GM18520 (cell line): Measurements from ENCODE around the gene FRMD4B.

Experiments
- ATAC-seq: cut with Tn5 transposase; IDR thresholded peaks from one replicate; pipeline ENCODE4 v1.9.1; 2021; ENCODE audit not compliant: unreplicated experiment

FRMD4B gene

DNA sequence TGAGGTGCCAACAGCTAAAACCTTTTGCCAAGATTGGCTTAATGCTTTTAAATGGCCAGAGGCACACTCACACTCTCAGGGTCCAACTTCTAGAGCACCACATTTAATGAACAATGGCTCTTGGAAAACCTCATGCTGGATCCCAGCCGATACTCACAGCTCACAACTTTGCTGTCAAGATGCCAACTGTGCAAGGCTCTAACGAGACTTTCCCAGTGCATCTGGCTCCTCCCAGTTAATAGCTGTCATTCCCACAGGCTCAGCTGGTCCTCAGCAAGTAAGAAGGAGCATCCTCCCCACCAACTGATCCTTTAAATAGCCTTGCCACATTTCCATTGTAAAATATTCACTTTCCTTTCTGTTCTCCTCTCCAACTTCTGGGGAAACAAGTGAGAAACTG, 20.3 kb upstream of the FRMD4B start:
- no peak for ATAC-seq

GRCh38 chr3:69405067-69405466, 19.2 kb upstream of the FRMD4B start:
- ATAC-seq: no peak

DNA sequence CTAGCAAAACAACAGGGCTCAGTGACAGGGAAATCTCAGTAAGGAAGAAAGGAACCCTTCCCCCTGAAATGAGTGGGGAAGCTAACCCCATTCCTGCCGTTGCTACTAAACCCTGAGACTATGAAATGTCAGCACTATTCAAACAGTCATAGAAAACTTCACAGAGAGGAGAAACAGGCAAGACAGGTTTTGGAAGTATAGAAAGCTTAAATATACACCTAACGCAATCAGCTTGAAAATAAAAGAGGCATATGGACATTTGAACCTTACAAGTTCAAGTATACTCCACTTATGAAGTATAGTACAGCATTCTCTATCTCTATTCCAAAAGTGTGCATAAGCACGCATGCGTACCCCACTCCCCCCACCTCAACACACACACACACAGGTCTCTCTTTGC, 17.6 kb upstream of the FRMD4B start:
- ATAC-seq: no peak

GRCh38 chr3:69400683-69401082, 14.8 kb upstream of the FRMD4B start:
- no peak for ATAC-seq

GRCh38 chr3:69392850-69393249, 7.0 kb upstream of the FRMD4B start:
- ATAC-seq: no peak

DNA sequence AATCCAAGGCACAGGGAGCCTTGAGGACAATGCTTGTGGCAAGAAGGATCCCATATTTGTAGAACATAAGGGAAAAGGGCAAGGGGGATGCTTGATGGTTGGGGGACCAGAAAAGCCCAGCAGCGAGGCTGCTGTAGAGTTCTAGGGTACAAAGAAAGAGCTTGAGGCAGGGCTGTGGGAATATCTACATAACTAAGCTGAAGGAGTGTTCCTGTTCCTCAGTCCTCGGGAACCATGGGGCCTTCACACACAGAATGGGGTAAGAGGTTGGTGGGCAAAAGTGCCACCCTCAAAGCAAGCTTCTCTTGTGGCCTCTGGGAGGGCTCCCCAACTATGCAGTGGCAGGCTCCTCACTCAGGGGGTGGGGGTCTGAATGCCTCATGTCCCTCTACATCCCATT, 6.5 kb upstream of the FRMD4B start:
- no peak for ATAC-seq

DNA sequence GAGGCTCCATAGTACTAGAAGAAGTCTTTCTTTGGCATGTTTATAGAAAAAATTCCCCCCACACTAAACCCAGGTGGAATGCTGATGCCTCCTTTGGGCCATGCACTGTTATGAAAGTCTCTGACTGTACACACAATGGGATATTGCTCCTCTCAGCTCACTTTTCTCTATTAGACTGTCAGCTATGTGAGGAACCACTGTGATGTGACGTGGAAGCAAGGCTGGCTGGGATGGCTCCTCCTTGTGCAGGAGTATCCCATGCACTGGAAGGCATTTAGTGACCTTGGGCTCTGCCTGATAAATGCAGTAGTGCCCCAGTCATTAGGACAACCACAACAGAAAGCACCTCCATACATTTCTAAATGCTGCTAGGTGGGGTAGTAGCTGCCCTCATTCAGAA, 5.7 kb upstream of the FRMD4B start:
- ATAC-seq: no peak

- no peak for ATAC-seq
These were observed 4.9 kb upstream of the FRMD4B start for GRCh38 chr3:69390771-69391170.

- no peak for ATAC-seq
These were observed 3.8 kb upstream of the FRMD4B start for GRCh38 chr3:69389520-69390248.

GRCh38 chr3:69388241-69388640, 2.4 kb upstream of the FRMD4B start:
- ATAC-seq: no peak

- no peak for ATAC-seq
These were observed 883 bp upstream of the FRMD4B start for GRCh38 chr3:69386556-69387385.

GRCh38 chr3:69385123-69385722, 665 bp downstream of the FRMD4B start:
- ATAC-seq: no peak

DNA sequence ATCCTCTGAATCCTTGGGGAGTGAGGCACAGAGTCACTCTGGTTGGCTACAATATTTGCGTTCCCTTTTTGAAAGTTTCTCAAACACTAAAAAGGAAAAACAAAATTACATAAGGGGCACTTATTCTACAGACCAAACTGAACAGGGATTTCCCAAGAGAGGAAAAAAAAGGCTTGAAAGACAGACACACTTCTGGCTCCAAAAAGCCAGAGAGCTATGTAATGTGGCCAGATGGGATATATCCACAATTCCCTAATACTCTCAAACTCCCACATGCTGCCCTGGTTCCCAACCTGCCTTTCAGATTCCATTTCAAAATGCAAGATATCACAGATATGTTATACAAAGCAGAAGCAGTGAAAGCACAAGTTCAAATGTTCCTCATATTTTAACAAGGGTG, 1.6 kb downstream of the FRMD4B start:
- ATAC-seq: no peak

DNA sequence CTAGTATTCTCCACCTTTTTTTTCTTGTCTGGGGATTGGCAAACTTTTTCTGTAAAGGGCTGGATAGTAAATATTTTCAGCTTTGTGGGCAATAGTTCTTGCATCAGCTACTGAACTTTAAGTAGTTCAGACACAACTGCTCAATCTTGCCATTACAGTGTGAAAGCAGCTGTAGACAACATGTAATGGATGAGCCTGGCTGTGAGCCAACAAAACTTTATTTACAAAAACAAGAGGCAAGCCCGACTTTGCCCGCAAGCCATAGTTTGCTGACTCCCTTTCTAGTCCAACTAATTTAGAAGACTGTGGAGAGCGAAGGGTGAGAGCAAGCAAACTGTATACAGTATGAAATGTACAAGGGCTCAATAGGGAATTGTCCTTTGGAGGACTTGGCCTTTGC, 6.2 kb downstream of the FRMD4B start:
- no peak for ATAC-seq

GRCh38 chr3:69378112-69378802, 7.6 kb downstream of the FRMD4B start:
- ATAC-seq: no peak

DNA sequence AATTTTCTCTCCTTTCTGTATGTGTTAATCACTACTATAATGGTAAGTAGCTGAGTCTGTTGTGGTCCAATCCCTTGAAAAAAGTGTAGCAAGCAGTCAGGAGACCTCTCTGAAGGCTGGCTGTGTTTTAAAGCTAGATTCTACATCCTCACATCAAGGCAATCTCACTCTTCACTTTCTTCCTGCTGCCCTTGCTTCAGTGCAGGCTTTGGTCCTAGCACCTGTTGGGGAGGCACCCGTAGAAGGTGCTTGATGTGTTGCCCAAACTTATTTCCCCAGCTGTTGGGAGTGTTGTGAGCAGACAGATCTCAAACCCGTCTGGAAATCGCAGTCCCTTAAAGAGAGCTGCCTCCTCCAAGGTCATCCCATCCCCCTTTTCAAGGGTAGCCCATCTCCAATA, 8.6 kb downstream of the FRMD4B start:
- no peak for ATAC-seq

DNA sequence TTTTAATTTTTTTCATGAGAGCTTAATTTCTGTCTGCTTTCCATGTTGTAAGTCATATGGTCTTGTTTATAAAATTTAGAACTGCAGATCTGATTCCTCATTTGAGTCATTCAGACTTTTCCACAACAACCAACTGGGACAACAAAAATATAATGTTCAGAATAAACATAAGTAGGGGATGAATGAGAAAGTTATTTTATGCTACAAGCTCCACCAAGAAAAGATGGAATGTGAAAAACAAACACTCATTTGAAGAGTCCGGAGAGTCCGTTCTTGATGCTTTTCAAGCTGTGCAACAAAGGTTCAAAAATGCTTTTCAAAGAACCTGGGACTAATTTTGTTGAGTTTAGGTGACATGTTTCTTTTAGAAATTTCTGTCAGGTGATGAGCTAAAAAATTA, 9.2 kb downstream of the FRMD4B start:
- no peak for ATAC-seq

DNA sequence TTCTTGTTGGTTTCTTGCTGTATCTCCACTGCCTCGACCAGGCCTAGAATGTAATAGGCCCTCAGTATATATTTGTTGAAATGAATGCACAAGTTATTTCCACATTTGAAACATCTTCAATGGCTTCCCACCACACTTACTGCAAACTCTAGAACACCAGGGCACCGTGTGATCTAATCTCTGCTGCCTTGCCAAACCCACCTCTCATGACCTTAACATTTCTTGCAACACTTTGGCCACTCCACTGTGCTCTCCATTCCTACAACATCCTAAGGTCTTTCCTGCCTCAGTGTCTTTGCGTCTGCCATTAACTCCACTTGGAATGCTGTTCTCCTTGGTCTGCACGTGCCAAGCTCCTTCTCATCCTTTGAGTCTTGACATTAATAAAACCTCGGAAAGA, 14.1 kb downstream of the FRMD4B start:
- ATAC-seq: no peak

- no peak for ATAC-seq
These were observed 15.0 kb downstream of the FRMD4B start for GRCh38 chr3:69370901-69371301.

DNA sequence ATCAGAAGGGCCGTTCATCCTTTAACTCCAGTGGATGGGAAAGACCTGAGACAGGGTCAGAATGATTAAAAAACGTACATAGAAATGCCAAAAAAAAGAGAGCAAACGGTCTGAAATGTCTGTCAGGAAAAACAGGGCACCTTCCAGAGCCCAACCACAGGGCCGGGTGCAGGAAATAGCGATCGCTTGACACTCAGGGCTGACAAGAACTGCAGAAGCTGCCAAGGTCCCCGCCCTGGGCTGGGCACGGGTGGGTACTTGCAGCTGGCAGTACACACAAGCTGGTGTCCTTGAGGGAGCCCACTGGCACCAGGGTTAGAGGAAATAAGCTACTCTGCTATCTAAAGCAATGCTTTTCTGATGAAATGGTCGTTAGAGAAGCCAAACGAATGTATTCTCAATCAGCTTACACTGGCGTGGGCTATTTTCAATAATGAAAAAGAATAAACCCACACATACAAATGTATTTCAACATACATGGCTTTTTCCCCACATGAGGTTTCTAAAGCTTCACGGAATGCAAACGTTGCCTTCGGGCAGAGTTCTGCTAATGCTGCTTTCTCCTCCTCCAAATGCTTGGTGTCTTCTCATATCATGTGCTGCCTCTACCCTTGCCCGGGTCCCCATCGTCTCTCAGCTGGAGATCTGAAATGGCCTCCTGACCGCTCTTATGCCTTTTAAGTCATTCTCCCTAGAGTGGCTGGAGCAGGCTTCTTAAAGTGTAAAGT, 15.6 kb downstream of the FRMD4B start:
- no peak for ATAC-seq
